Mesothelial cell of epicardium (in vitro differentiated cells): ENCODE data around the gene ADARB2. TPM values are rescaled to one million over a fixed set of nuclear protein-coding genes. Genes with fewer than 3 reads are reported as not detected.

ENCODE experiments used
- DNase-seq, 2 experiments: peaks; one replicate each; pipeline ENCODE4 v3.0.0; 2021; ENCODE audit warnings: low spot score in 2 of 2; ENCODE audit not compliant: unreplicated experiment in 2 of 2
- H3K27ac Mint-ChIP-seq: 2 replicates; pipeline ENCODE4 v1.8.0; 2021; ENCODE audit warnings: mixed read lengths
- H3K27me3 Mint-ChIP-seq: 2 replicates; pipeline ENCODE4 v1.8.0; 2021; ENCODE audit warnings: low read depth, mixed read lengths
- H3K36me3 Mint-ChIP-seq: 2 replicates; pipeline ENCODE4 v1.8.0; 2021; ENCODE audit warnings: mixed read lengths
- H3K4me1 Mint-ChIP-seq: 2 replicates; pipeline ENCODE4 v1.8.0; 2021; ENCODE audit warnings: mixed read lengths
- H3K4me3 Mint-ChIP-seq: 2 replicates; pipeline ENCODE4 v1.8.0; 2021; ENCODE audit warnings: mild to moderate bottlenecking, moderate library complexity, mixed read lengths
- H3K9me3 Mint-ChIP-seq: 2 replicates; pipeline ENCODE4 v1.8.0; 2021; ENCODE audit warnings: mixed read lengths
- CTCF ChIP-seq: fragments of 200-600 bp; sonication (generic); IDR thresholded peaks from one replicate; pipeline ENCODE4 v1.5.0; 2021; ENCODE audit warnings: antibody characterized with exemption; ENCODE audit not compliant: unreplicated experiment
- total RNA-seq: library from RNA; stranded (reverse); gene quantifications from 3 replicates; pipeline ENCODE4 v1.2.1, GENCODE V29; 2021

Gene ADARB2
- total RNA-seq, 1 donor from 2014 or later, result 0.38 TPM

GRCh38 chr10:1289591-1289990 is 447.7 kb downstream of the ADARB2 start:
- H3K9me3 Mint-ChIP-seq, result no peaks in the 10 kb centered on the region
- H3K27ac Mint-ChIP-seq, result no peak overlapping the region
- no peak overlapping the region for H3K4me3 Mint-ChIP-seq
- no peak for DNase-seq
- peaks cover 34% of the 10 kb centered on the region for H3K4me1 Mint-ChIP-seq
- H3K36me3 Mint-ChIP-seq, result no peaks in the 10 kb centered on the region
- no peaks in the 10 kb centered on the region for H3K27me3 Mint-ChIP-seq
- no peak for TF ChIP-seq CTCF

DNA sequence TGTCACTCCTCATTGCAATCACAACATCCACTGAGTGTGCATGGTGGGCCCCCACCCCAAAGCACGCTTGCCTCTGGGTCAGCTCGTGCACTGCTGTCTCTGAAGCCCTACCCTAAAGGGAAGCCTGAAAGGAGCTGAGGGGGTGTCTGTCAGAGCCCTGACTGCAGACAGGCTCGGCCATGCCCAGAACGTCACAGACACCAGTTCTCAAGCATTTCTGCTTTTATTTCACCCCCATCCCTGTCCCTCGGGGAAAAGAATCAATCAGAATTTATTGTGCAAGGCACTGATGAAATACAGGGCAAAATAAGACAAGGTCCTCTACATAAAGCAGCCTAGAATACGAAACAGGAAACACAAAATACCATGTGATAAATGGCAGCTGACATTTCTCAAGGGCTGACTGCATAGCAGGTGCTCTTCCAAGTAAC is 449.3 kb downstream of the ADARB2 start:
- H3K27me3 Mint-ChIP-seq, result no peaks in the 10 kb centered on the region
- H3K9me3 Mint-ChIP-seq, result no peaks in the 10 kb centered on the region
- H3K27ac Mint-ChIP-seq, result no peak overlapping the region
- DNase-seq, result no peak
- no peaks in the 10 kb centered on the region for H3K36me3 Mint-ChIP-seq
- H3K4me3 Mint-ChIP-seq, result no peak overlapping the region
- peaks cover 24% of the 10 kb centered on the region for H3K4me1 Mint-ChIP-seq
- no peak for TF ChIP-seq CTCF

- H3K4me3 Mint-ChIP-seq, result no peak overlapping the region
- H3K9me3 Mint-ChIP-seq, result no peaks in the 10 kb centered on the region
- no peak overlapping the region for H3K27ac Mint-ChIP-seq
- DNase-seq, result no peak
- no peaks in the 10 kb centered on the region for H3K27me3 Mint-ChIP-seq
- H3K4me1 Mint-ChIP-seq, result peaks cover 21% of the 10 kb centered on the region
- no peaks in the 10 kb centered on the region for H3K36me3 Mint-ChIP-seq
- TF ChIP-seq CTCF, result no peak
Observed at GRCh38 chr10:1287487-1287886, 449.8 kb downstream of the ADARB2 start.

- DNase-seq, result no peak
- H3K27me3 Mint-ChIP-seq, result peaks cover 25% of the 10 kb centered on the region
- H3K27ac Mint-ChIP-seq, result no peak overlapping the region
- no peak for TF ChIP-seq CTCF
- H3K36me3 Mint-ChIP-seq, result no peaks in the 10 kb centered on the region
- H3K4me3 Mint-ChIP-seq, result no peak overlapping the region
- H3K9me3 Mint-ChIP-seq, result no peaks in the 10 kb centered on the region
- H3K4me1 Mint-ChIP-seq, result peaks cover 17% of the 10 kb centered on the region
Observed at GRCh38 chr10:1284076-1284475, 453.2 kb downstream of the ADARB2 start.

DNA sequence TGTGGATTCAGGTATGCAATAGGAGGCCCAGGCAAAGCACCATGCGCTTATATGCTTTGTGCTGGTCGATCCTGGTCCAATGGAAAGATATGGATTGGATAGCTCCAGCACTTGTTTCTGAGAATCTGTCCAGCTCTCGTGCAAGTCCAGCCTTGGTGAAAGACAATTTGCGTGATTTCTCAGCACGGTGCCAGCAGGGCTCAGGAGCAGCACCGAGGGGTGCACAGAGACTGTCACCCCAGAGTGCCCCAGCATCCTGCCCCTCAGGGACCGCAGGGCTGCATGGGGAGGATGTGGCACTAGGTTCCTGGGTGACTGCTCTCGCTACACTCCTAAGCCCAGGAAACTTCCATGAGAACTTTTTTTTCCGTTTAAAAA is 455.9 kb downstream of the ADARB2 start:
- H3K27ac Mint-ChIP-seq, result no peak overlapping the region
- TF ChIP-seq CTCF, result no peak
- no peaks in the 10 kb centered on the region for H3K4me1 Mint-ChIP-seq

More for the DNA sequence above, 455.9 kb downstream of the ADARB2 start:
- no peak overlapping the region for H3K4me3 Mint-ChIP-seq
- no peak for DNase-seq
- H3K27me3 Mint-ChIP-seq, result peaks cover 39% of the 10 kb centered on the region
- H3K36me3 Mint-ChIP-seq, result no peaks in the 10 kb centered on the region
- H3K9me3 Mint-ChIP-seq, result no peaks in the 10 kb centered on the region
